K562 (cell line): Measurements from ENCODE around the gene CD24. TPM values are rescaled to one million over a fixed set of nuclear protein-coding genes. Genes with fewer than 3 reads are reported as not detected.

ENCODE experiments used
- ATAC-seq: fragments of 200-7000 bp; cut with Tn5 transposase; 3 replicates; pipeline ENCODE4 v1.9.1; 2020; ENCODE audit warnings: moderate library complexity
- BruUV-seq: library from RNA; stranded (reverse); fragments of 400-500 nt; replicated peaks from 2 replicates; lab custom pipeline; 2021; lab: Mats Ljungman, UMichigan
- CTCF ChIA-PET: fragments of 300-600 bp; formaldehyde crosslinking; extraction: SDS; loops from one replicate; lab custom pipeline; 2021; ENCODE audit warnings: low intra/inter-chr PET ratio; lab: Yijun Ruan, JAX
- POLR2A ChIA-PET: fragments of 300-600, 350-650 bp; sonication (Branson Sonifier 250); formaldehyde crosslinking; extraction: SDS; loops from one replicate; lab custom pipeline; 2021; ENCODE audit warnings: antibody characterized with exemption, inconsistent platforms; lab: Yijun Ruan, JAX
- DNase-seq, 4 experiments: peaks; one replicate each; pipeline versions ENCODE4 v3.0.0 to v3.0.0-alpha.2; 2011 to 2018; ENCODE audit warnings: low spot score in 3 of 4, mixed read lengths in 3 of 4; ENCODE audit errors: extremely low read depth in 1 of 4
- FAIRE-seq: peaks from 2 replicates; lab custom pipeline; 2011; peaks lifted over from hg19 to GRCh38; lab: Jason Lieb, UNC
- H2AFZ ChIP-seq: 2 replicates; pipeline ENCODE4 v1.6.0; 2011; ENCODE audit warnings: low read depth, low read length, control low read depth, inconsistent platforms
- H3K27ac ChIP-seq: fragments of 200-600 bp; 3 replicates; pipeline ENCODE4 v1.8.0; 2011; ENCODE audit warnings: low read depth, mild to moderate bottlenecking, control low read depth, inconsistent platforms, low read length, moderate library complexity, mixed read lengths; ENCODE audit errors: extremely low read depth
- H3K27me3 ChIP-seq, 2 experiments: fragments of 300-600 bp in 1 of 2; 2 replicates in 1 of 2; 3 replicates in 1 of 2; pipeline versions ENCODE4 v1.6.0 to v1.8.0; 2011; ENCODE audit warnings: inconsistent platforms in 2 of 2, low read length in 2 of 2, mild to moderate bottlenecking in 1 of 2, mixed read lengths in 1 of 2, moderate library complexity in 1 of 2; ENCODE audit not compliant: control insufficient read depth in 2 of 2, insufficient read depth in 2 of 2
- H3K36me3 ChIP-seq: fragments of 300-600 bp; 3 replicates; pipeline ENCODE4 v1.8.0; 2011; ENCODE audit warnings: mild to moderate bottlenecking, low read length, inconsistent platforms; ENCODE audit not compliant: control insufficient read depth, insufficient read depth
- H3K4me1 ChIP-seq, 2 experiments: fragments of 200-600 bp in 1 of 2; replicated peaks in 1 of 2; 2 replicates in 1 of 2; 3 replicates in 1 of 2; pipeline versions ENCODE4 v1.5.1 to v1.8.0; 2011; ENCODE audit warnings: inconsistent platforms in 2 of 2, low read length in 2 of 2, mild to moderate bottlenecking in 1 of 2, mixed read lengths in 1 of 2, moderate library complexity in 1 of 2; ENCODE audit not compliant: control insufficient read depth in 2 of 2, insufficient read depth in 2 of 2
- H3K4me2 ChIP-seq: 2 replicates; pipeline ENCODE4 v1.6.1; 2011; ENCODE audit warnings: low read length, control low read depth, inconsistent platforms, mixed read lengths; ENCODE audit not compliant: insufficient read depth
- H3K4me3 ChIP-seq: fragments of 200-600 bp; sonication (generic), shearing (Covaris generic); 2 replicates; pipeline ENCODE4 v1.5.1; 2016; ENCODE audit warnings: control low read depth, inconsistent platforms
- H3K79me2 ChIP-seq: fragments of 200-600 bp; 3 replicates; pipeline ENCODE4 v1.8.0; 2011; ENCODE audit warnings: low read length, inconsistent platforms; ENCODE audit not compliant: control insufficient read depth, insufficient read depth
- H3K9ac ChIP-seq, 2 experiments: 2 replicates each; pipeline versions ENCODE4 v1.6.0 to v1.6.1; 2011; ENCODE audit warnings: low read depth in 2 of 2, low read length in 2 of 2, control low read depth in 1 of 2, inconsistent platforms in 1 of 2, mild to moderate bottlenecking in 1 of 2, mixed read lengths in 1 of 2; ENCODE audit not compliant: insufficient read depth in 1 of 2
- H3K9me1 ChIP-seq: one replicate; pipeline ENCODE4 v1.6.0; 2011; ENCODE audit warnings: inconsistent platforms, mild to moderate bottlenecking, low read length, moderate library complexity; ENCODE audit not compliant: control insufficient read depth, insufficient read depth
- H3K9me3 ChIP-seq: replicated peaks from 2 replicates; pipeline ENCODE4 v1.5.1; 2011; ENCODE audit warnings: low read depth, low read length, inconsistent platforms; ENCODE audit not compliant: control insufficient read depth, insufficient read depth
- H4K20me1 ChIP-seq: replicated peaks from 2 replicates; pipeline ENCODE4 v1.6.1; 2011; ENCODE audit warnings: low read length, inconsistent platforms, mixed read lengths; ENCODE audit not compliant: control insufficient read depth, insufficient read depth
- BRD9 ChIP-seq: fragments of 450-650 bp; IDR thresholded peaks from 2 replicates; pipeline ENCODE4 v1.6.1; 2018; ENCODE audit warnings: low read depth; ENCODE audit not compliant: partially characterized antibody
- CAMTA2 ChIP-seq: fragments of 250-450 bp; sonication (Bioruptor Pico); conservative IDR thresholded peaks from 2 replicates; pipeline ENCODE4 v1.5.1; 2022
- HDAC3 ChIP-seq: fragments of 450-650 bp; IDR thresholded peaks from 2 replicates; pipeline ENCODE4 v1.6.1; 2018; ENCODE audit warnings: borderline replicate concordance, mild to moderate bottlenecking, moderate library complexity; ENCODE audit not compliant: partially characterized antibody
- KLF6 ChIP-seq: fragments of 250-450 bp; sonication (Bioruptor Pico); IDR thresholded peaks from 2 replicates; pipeline ENCODE4 v1.4.0; 2020; ENCODE audit warnings: mild to moderate bottlenecking, moderate library complexity, borderline replicate concordance
- MAFG ChIP-seq: fragments of 450-650 bp; conservative IDR thresholded peaks from 2 replicates; pipeline ENCODE4 v1.6.1; 2016; ENCODE audit warnings: missing genetic modification characterization, missing compliant biosample characterization
- MEIS2 ChIP-seq: fragments of 450-650 bp; IDR thresholded peaks from 2 replicates; pipeline ENCODE4 v1.6.1; 2014; ENCODE audit warnings: mild to moderate bottlenecking; ENCODE audit not compliant: partially characterized antibody
- PCBP2 ChIP-seq: fragments of 200-400 bp; formaldehyde crosslinking; IDR thresholded peaks from 2 replicates; pipeline ENCODE4 v1.6.1; 2018; ENCODE audit warnings: low read length, low read depth, mild to moderate bottlenecking, moderate library complexity; ENCODE audit not compliant: poor library complexity, severe bottlenecking
- PHF20 ChIP-seq: fragments of 450-650 bp; IDR thresholded peaks from 2 replicates; pipeline ENCODE4 v1.6.1; 2018; ENCODE audit not compliant: partially characterized antibody
- TAL1 ChIP-seq: fragments of 450-650 bp; IDR thresholded peaks from 2 replicates; pipeline ENCODE4 v1.6.1; 2016; ENCODE audit warnings: mild to moderate bottlenecking
- TOE1 ChIP-seq, 2 experiments: fragments of 450-650 bp in 1 of 2; sonication (generic) in 1 of 2; formaldehyde crosslinking in 1 of 2; IDR thresholded peaks; 2 replicates each; pipeline versions ENCODE4 v1.7.1 to v1.8.0; 2016 to 2022; ENCODE audit warnings: borderline replicate concordance in 2 of 2, mild to moderate bottlenecking in 2 of 2, antibody characterized with exemption in 1 of 2, inconsistent platforms in 1 of 2, low read depth in 1 of 2, missing genetic modification reagents in 1 of 2, moderate library complexity in 1 of 2
- ZNF143 ChIP-seq: sonication (generic); formaldehyde crosslinking; IDR thresholded peaks from 2 replicates; pipeline ENCODE4 v1.9.0; 2022; ENCODE audit warnings: mild to moderate bottlenecking, missing genetic modification reagents
- ZNF239 ChIP-seq: fragments of 250-450 bp; sonication (Bioruptor Pico); IDR thresholded peaks from 2 replicates; pipeline ENCODE4 v1.4.0; 2020; ENCODE audit warnings: mild to moderate bottlenecking
- WGBS: fragments of 100-300 bp; shearing (Covaris generic); methylation state at CpG from one replicate; pipeline ENCODE4 v1.1.6; 2016; ENCODE audit warnings: low coverage, mixed read lengths; ENCODE audit not compliant: insufficient coverage; ENCODE audit errors: missing lambda C conversion rate; 5-methylcytosine and 5-hydroxymethylcytosine counted together
- in situ Hi-C: fragments of 300-500 bp; cut with MboI; formaldehyde crosslinking; loops from 4 replicates; pipeline ENCODE4 v1.15.0; 2018; ENCODE audit warnings: inconsistent platforms, mixed read lengths
- intact Hi-C: fragments of 100-400 bp; cut with micrococcal nuclease; formaldehyde crosslinking; loops from 2 replicates; pipeline ENCODE4 v1.14.2; 2022
- polyA plus RNA-seq, 8 experiments: library from polyadenylated mRNA; depleted of rRNA in 4 of 8; stranded (reverse) in 5 of 8; unstranded in 3 of 8; fragments of >200 nt; fragmentation: Nextera tagmentation in 2 of 8; fragmentation: Illumina TruSeq in 1 of 8; extraction: Ambion mirVana in 2 of 8; extraction: Trizol in 1 of 8; gene quantifications; 2 replicates each; pipeline versions ENCODE4 v1.2.1 to v1.2.3, GENCODE V29; 2011 to 2014; ENCODE audit warnings: inconsistent platforms in 1 of 8, missing spikeins in 1 of 8
- total RNA-seq, 7 experiments: library from RNA; depleted of rRNA in 6 of 7; stranded (reverse); fragments of >200 nt in 6 of 7; fragmentation: Illumina TruSeq in 2 of 7; extraction: Trizol in 2 of 7; gene quantifications; 2 replicates each; pipeline versions ENCODE4 v1.2.1 to v1.2.3, GENCODE V29; 2011 to 2021; ENCODE audit warnings: low replicate concordance in 1 of 7
- TF ChIP-seq, protein P1 (sequence below): sonication (generic); formaldehyde crosslinking; IDR thresholded peaks from 2 replicates; pipeline ENCODE4 v1.9.0; 2022; ENCODE audit warnings: mild to moderate bottlenecking, missing genetic modification reagents
- TF ChIP-seq, protein P2 (sequence below): sonication (generic); formaldehyde crosslinking; IDR thresholded peaks from 2 replicates; pipeline ENCODE4 v1.9.0; 2022; ENCODE audit warnings: mild to moderate bottlenecking, missing genetic modification reagents

Gene CD24
- total and polyA plus RNA-seq, 9 of the 15 experiments (the other 6 are each of a cell fraction or from before 2014, with no cell fraction given): 8.8 to 155 (median 27.1) TPM

DNA sequence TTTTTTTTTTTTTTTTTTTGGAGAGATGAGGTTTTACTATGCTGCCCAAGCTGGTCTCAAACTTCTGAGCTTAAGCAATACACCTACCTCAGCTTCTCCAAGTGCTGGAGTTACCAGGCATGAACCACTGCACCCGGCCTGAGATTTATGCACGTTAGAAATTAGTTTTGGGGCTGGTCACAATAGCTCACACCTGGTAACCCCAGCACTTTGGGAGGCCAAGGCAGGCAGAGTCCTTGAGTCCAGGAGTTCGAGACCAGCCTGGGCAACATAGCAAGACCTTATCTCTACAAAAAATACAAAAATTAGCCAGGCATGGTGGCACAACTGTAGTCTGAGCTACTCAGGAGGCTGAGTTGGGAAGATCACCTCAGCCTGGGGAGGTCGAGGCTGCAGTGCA, 51.9 kb downstream of the CD24 start:
- H3K4me1 ChIP-seq: peaks cover 0 to 14% of the 10 kb centered on the region in 2 experiments; a peak in 3 of 5 replicates
- H2AFZ ChIP-seq: no peak overlapping the region
- ChIA-PET POLR2A (no interaction called here), CTCF (no interaction called here)
- H3K9me1 ChIP-seq: no peaks in the 10 kb centered on the region
- H3K27me3 ChIP-seq: no peaks in the 10 kb centered on the region; a peak in 1 of 5 replicates
- H3K9me3 ChIP-seq: no peaks in the 10 kb centered on the region
- H3K4me2 ChIP-seq: no peak overlapping the region
- in situ Hi-C loops (no loop called here), intact Hi-C loops (no loop called here)
- H4K20me1 ChIP-seq: no peaks in the 10 kb centered on the region
- ATAC-seq: no peak
- H3K36me3 ChIP-seq: no peaks in the 10 kb centered on the region
- no peak for DNase-seq
- no TSS peak for BruUV-seq
- FAIRE-seq: no peak
- H3K27ac ChIP-seq: no peak overlapping the region
- WGBS: 45% methylated on average over 4 of the region's 4 CpGs
- H3K4me3 ChIP-seq: no peak overlapping the region
- no peaks in the 10 kb centered on the region for H3K79me2 ChIP-seq
- no peak overlapping the region for H3K9ac ChIP-seq
- TF ChIP-seq, protein P1, sequence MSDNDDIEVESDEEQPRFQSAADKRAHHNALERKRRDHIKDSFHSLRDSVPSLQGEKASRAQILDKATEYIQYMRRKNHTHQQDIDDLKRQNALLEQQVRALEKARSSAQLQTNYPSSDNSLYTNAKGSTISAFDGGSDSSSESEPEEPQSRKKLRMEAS (CRISPR knock-in tag): no peak
- no peak for TF ChIP-seq PCBP2
- no peak for TF ChIP-seq ZNF239 (CRISPR knock-in tag)
- TF ChIP-seq KLF6 (CRISPR knock-in tag): no peak
- TF ChIP-seq PHF20: no peak
- no peak for TF ChIP-seq MAFG (tag)
- no peak for TF ChIP-seq ZNF143 (CRISPR knock-in tag)
- TF ChIP-seq HDAC3: no peak
- no peak for TF ChIP-seq MEIS2
- TF ChIP-seq CAMTA2 (CRISPR knock-in tag): no peak
- no peak for TF ChIP-seq BRD9
- TF ChIP-seq TOE1 (IDR thresholded peaks at IDR 0.05; ENCODE audit: borderline replicate concordance): no peak
- no peak for TF ChIP-seq TOE1 (CRISPR knock-in tag; IDR thresholded peaks at IDR 0.05; ENCODE audit: borderline replicate concordance, low read depth)
- TF ChIP-seq, protein P2, sequence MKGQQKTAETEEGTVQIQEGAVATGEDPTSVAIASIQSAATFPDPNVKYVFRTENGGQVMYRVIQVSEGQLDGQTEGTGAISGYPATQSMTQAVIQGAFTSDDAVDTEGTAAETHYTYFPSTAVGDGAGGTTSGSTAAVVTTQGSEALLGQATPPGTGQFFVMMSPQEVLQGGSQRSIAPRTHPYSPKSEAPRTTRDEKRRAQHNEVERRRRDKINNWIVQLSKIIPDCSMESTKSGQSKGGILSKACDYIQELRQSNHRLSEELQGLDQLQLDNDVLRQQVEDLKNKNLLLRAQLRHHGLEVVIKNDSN: no peak
- no peak for TF ChIP-seq TAL1
